GM21723 (cell line): Measurements from ENCODE around the gene EHD3.

ENCODE experiments used
- ATAC-seq: cut with Tn5 transposase; IDR thresholded peaks from one replicate; pipeline ENCODE4 v1.9.1; 2021; ENCODE audit warnings: mild to moderate bottlenecking, moderate library complexity; ENCODE audit not compliant: unreplicated experiment

EHD3 gene

DNA sequence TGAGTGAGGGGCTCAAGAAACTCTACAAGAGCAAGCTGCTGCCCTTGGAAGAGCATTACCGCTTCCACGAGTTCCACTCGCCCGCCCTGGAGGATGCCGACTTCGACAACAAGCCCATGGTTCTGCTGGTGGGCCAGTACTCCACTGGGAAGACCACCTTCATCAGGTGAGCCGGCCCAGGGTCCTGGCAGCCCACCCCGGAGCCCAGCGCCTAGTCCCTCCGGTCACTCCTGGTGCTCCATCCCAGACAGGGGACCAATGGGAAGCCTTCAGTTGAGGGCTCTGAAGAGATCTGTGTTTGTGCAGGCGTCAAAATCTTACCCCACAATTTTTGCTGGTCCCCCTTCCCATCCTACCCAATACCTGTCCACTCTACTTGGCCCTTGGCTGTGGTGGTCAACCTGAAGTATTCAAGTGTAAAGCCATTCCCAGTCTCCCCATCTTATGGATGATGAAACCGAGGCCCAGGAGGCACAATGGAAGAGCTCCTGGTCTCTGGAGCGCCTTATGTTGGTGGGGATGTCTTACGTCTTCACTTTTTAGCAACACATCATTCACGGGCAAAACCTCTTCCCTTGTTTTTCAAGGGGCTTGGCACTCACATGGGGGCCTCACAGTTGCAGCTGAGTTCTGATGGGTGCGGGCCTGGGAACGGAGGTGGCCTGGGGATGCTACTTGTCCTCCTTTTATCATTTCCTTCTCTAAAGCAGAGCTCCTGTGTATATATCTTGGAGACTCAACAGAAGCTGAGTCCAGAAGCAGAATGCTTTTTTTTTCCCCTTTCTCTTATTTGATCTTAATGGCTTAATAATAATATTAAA is 941 bp downstream of the EHD3 start:
- no peak for ATAC-seq

DNA sequence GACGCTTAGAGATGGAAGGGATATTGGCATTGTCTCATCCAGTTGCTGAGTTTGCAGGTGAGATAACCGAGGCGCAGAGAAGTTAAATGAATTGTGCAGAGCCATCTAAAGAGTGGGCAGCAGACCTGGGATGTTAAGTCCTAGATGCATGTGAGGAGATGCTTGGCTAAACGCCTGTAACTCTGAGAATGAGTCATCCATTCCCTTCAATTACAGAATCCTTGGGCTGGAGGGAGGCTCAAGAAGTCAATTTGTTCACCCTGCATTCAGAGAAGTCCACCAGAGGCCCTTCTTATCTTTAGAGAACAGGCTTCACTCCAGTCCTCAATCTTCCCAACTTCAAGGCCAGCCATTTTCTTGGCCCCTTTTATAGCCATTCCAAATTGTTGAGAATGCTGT is 1.6 kb downstream of the EHD3 start:
- no peak for ATAC-seq

DNA sequence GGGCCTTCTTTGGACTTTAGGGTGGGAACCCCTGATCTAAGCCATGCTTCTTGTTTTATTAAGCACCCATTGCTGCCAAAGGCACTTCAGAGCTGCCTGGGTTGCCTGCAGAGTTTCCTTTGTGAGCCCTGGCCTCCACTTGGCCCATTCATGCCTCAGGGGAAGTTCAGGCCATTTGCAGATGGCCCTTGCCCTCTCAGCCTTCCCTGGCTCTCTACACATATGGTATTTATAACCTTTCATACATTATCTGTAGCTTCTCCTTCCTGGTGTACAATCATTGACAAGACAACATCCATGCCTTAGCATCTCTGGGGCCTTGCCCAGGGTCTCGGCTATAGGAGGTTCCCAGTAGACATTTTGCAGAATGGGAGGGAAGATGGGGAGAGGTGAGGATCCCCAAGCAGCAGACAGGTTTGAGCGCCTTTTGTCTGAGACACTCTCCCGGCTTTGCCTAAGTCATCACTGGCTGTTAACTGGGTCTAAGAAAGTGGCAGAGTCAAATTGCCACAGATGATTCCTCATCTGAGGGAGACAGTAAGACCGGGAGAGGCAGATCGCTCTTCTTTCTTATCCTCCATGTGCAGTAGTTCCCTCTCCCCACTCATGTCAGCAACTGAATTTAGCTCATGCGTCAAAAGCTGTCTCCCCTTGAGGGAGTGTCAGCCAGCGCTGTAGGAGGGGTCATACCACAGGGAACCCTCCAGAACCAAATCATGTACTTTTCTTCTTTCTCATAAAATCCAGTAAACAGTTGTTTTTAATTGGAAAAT is 2.7 kb downstream of the EHD3 start:
- no peak for ATAC-seq

DNA sequence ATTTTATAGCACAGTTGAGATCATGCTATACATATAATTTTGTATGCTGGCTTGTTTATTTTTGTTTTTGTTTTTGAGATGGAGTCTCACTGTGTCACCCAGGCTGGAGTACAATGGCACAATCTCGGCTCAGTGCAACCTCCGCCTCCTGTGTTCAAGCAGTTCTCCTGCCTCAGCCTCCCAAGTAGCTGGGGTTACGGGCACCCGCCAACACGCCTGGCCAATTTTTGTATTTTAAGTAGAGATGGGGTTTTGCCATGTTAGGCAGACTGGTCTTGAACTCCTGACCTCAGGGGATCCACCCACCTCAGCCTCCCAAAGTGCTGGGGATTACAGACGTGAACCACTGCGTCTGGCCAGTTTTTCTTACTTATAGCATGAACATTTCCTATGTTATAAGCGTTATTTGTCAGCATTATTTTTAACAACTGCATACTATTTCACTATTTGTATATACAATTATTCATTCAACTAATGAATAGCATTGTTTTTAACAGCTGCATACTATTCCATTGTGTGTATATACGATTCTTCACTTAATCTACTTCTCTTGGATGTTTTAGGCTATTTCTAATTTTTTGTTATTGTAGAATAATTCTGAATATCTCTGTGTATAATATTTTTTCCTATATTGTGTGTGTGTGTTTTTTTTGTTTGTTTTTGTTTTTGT is 3.5 kb downstream of the EHD3 start:
- ATAC-seq = no peak

DNA sequence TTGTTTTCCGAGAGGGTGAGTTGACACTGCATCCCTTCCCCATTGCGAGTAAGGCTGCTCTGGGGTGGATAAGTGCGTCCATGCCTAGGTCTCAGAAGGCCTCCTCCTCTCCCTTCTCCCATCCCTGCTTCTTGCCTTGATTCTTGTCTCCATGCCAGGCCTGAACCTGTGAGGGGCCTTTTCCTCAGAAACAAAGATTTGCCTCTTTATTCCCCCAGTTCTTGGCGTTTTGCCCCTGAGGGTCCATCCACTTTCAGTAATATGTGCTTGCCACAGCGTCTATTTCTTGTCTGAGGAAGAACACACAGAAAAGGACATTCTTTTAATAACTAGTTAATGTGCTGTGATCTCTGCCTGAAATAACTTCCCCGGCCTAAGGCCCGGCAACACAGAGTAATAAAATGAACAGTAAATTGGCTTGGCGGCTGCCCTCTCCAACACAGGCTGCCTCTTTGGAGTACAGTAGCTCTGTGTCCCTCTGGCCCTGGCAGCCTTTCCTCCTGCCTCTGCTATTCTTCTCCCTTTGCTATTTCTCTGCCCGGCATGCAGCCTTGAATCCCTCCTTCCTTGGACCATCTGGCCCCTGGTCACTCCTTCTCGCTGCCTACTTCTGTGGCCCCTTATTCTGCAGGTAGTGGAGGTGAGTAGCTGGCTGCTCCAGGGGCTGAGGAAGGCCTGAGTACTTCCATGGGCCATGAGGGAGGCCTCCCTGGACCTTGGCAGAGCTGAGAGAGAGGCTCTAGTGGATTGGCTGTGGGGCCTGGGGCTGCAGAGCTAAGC is 4.4 kb downstream of the EHD3 start:
- ATAC-seq = no peak

DNA sequence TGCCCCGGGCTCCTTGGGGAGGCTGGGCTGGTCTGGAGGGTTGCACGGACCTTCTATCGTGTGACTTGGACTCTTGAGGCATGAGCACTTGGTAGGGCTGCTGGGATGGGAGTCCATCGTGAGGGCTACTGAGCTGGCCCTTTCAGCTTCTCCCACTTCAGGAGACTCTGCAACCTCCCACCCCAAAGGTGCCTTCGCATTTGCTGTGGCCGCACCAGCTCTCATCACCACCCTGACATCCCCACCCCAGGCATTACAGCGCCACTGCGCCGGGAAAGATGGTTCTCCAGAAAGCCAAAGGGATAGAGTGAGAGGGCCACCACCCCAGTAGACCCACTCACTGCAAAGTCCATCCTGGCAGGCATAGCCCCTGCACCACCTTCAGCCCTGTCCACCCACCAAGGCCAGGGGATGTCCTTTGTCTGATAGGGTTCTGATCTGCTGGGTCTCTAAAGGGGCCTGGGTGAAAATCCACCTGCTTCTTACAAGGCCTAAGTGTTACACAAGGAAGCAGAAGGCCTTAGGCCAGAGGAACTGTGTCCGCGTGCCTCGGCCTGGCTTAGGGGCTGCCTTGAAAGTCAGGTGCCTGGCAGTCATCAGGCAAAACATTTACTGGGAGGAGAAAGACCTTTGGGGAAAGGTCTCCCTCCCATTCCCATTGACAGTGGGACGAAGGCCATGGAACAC is 5.1 kb downstream of the EHD3 start:
- no peak for ATAC-seq

DNA sequence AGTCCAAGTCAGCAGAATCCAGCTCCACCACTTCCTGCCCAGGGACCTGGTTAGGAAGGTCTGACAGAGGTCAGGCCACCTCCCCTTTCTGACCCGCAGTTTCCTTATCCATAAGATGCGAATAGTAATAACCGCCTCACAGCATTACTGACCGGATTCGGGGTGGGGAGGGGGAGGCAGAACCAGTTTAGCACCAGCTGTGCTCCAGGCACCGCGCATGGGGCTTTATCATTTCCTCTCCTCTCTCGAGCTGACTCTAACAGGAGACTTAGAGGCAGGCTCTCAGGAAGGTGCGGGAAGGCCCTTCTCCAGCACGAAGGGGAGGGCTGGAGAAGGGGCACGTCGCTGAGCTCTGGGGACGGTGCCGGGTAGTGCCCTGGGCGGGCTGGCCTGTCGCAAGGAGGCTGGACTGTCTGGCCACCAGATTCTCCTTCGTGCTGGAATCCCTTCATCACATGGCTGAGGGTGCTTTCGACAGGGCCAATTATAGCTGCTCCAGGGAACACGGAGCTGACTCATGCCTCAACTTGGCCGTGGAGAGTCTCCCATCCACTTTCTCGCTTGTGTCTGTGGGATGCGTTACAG is 5.7 kb downstream of the EHD3 start:
- no peak for ATAC-seq

DNA sequence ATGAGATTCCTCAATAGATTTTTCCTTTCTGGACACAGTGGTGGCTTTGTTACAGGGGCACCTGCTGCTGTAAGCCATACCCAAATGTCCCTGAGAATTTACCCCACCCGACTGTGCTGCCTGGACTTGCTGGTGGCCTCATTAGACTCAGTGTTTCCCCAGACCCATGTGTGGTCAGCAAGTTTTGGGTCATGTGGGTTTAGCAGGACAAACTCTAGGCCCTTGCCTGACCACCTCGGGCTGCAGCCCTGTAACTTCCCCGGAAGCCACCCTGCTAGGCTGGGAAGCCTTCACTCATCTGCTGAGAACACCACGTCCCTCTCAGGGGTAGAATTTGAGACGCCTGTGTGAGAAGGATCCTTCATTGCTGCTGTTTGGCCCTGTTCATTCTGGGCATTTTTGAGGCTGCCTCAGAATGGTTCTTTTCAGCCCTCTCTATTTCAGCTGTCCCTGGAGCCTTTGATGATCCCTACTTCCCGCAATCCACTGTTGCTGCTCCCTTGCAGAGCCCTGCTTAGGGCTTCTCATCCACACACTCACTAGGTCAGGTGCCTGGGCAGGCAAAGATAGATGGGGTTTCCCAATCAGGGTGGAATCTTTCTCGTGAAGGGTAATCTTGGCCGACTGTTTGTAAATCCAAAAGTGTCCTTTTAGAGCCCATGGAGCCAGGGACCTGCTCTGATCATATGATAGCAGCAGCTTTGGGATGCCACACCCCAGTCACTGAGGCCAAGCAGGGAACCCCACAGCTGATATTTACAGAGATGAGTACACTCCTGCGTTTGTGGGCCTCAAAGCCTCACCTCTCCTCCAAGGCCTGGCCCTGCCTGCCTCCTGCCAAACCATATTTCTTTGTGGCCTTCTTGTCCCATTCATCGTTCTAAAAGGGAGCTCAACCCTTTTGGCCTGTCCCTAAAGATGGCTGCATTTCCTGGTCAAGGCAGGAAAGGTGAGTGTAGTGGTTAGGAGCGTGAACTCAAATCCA is 6.7 kb downstream of the EHD3 start:
- no peak for ATAC-seq

DNA sequence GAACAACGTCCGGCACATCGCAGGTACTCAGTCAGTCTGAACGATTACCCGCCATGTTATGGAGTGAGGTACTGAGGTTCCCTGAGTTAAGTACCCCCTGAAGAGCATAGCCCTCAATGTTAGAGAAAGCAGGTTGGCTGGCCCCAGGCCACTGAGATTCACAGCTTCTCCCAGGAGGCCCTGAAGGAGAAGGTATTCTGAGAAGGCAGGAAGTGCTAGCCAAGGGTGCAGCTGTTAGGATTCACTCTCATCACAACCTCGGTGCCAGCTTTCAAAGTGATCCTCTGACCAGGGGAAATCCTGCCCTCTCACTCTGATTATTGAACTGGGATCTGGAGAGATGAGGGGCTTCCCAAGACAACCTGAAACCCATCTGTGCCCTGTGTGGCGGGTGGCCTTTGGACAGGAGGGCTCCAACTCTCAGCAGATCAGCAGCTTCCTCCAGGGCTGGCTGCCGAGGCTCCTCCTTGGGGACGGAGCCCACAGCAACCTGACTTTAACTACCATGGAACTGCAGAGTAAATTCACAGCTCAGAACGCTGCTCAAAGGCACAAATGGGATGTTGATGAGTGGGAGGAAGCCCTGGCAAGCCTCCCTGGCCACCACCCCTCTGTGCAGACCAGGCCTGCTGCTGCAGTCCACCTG is 7.8 kb downstream of the EHD3 start:
- no peak for ATAC-seq

DNA sequence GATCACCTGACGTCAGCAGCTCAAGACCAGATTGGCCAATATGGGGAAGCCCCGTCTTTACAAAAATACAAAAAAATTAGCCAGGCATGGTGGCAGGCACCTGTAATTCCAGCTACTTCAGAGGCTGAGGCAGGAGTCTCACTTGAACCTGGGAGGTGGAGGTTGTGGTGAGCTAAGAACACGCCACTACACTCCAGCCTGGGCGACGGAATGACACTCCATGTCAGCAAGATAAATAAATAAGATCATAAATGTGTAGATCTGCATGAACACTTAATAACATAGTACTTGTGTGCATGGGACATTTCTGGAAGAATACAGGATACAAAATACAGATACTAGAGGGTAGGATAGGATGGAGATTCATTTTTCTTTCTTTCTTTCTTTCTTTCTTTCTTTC is 9.1 kb downstream of the EHD3 start:
- no peak for ATAC-seq

DNA sequence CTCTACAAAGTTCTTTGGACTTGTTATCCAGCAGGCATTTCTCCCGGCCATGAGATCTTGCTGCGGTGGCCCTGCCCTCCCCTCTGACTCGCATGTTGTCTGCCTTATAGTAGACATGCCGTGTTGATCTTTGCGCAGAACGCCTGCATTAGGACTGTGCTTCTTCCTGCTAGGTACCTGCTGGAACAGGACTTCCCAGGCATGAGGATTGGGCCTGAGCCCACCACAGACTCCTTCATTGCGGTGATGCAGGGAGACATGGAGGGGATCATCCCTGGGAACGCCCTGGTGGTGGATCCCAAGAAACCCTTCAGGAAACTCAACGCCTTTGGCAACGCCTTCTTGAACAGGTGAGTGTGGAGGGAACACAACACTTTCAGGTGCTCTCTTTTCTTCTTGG is 10.1 kb downstream of the EHD3 start:
- ATAC-seq = no peak

DNA sequence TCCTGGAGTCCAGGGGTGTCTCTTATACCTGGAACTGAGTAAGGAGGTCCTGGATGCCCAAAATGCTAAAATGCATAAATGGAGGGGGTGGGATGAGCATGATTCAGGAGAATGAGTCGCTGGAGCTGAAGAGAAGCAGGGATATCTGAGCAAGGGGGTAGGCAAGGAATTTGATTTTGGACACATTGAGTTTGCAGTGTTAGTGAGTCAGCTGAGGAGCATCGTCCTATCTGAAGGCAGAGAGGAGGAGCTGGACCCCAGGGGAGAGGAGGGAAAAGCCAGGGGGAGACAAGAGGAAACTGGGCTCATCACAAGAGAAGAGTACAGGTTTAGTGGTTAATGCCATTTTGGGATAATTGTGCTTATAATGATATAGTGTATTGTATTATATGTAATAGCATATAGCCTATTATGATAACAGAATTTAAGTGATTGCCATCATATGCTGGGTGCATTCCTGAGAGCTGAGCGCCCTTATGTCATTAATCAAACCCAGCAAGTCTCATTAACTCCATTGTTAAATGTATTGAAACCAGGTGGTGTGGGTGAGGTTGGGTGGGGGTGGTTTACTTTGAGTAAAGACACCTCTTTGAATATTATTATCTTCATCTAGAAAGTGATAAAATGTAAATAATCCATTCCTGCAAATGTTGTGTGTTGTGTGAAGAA is 12.4 kb downstream of the EHD3 start:
- ATAC-seq = no peak

DNA sequence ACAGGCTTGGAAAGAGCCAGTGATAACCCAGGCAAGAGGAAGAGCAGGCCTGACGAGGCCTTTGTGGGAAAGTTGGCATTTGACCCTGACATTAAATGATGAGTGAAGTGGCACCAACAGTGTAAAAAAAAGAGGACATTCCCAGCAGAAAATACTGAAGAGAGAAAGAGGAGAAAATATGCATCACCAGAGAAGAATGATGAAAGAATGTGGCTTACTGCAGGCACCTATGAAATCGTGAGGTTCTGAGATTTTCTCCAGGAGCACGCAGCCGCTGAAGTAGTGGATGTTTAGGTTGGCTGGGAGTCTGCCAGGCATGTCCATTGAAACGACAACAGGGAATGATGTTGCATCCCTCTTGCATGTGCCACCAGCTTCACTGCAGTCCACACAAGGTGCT is 13.8 kb downstream of the EHD3 start:
- no peak for ATAC-seq

DNA sequence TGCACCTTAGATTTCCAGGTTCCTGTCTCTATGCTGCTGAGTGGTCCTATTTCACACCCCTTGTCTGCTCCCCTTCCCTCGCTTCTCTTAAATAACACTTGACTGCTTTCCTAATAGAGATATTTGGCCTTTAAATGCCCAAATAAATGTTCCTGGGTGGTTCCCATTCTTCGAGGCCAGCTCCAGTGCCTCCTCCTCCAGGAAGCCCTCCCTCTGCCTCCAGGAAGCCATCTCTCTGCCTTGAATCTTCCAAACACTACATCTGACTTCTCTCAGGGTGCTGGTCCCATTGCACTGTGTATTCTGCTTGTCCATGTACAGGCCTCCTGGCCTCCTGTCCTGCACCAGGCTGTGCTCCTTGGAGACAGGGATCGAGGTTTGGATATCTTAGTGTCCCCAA is 14.2 kb downstream of the EHD3 start:
- ATAC-seq = no peak

DNA sequence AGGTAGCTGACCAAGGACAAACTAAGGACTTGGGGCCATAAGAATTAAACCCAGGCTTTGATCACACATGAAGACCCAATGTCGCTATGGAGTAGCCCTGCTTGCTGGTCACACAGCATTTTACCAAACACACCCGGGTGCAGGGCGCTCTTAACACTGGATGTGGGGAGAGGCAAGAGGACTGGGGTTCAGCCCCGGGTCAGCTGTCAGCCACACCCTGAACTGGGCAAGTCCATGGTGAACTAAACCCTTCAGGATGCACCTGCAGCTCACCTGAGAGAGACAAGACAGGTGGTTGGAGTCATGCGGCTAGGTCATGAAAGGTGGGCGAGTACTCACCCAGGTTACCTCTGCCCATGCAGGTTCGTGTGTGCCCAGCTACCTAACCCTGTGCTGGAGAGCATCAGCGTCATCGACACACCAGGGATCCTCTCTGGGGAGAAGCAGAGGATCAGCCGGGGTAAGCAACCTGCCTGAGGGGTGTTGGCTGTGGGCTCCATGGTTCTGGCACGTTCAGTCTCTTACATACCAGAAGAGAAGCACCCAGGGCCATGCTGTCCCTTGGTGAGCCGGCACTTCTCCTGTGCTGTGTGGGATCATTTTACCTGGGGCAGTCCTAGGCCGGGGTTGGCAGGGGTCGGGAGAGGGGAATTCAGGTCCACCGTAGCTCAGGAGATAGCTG is 15.2 kb downstream of the EHD3 start:
- no peak for ATAC-seq

DNA sequence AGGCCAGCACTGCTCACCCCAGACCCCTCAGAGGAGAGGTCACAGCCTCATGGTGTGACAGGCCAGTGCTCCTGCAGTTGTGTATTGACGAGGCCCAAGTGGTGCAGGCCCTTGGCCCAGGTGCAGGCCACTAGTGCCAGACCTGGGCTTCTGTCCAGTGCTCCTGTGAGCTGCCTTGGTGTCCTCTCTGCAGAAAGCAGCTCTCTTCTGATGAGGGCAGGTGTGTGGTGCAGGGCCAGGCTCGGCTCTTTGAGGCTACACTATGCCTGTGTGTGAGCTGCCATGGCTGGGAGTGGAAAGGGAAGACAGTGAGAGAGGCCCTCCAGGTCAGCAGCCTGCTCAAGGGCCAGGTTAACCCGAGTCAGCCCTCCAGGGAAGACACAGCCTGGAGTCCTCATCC is 17.1 kb downstream of the EHD3 start:
- no peak for ATAC-seq

DNA sequence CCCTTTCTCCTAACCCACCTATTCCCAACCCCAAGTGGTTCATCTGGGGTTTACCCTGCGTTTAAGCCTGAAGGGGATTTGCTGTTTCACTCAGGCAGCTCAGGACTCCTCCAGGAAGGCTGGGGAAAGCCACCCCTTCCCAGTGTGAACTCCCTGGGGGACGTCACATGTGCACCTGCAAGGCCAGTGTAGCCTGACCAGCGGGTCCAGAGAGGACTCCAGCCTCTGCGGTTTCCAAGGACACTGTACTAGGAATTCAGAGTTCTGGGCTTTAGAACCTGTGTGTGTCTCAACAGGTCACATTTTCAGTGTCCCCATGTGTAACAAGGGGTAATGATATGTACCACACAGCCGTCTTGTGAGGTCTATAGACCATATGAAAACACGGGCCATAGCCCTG is 17.9 kb downstream of the EHD3 start:
- ATAC-seq = no peak
